Body of pancreas (tissue), 4 donors: ENCODE data around the gene AKIRIN2.

Experiments
- POLR2A ChIP-seq, 3 donors: fragments of 450-650 bp; IDR thresholded peaks; one replicate each; pipeline ENCODE4 v1.6.1; 2016; ENCODE audit warnings: antibody characterized with exemption in 3 of 3, mild to moderate bottlenecking in 2 of 3
- TF ChIP-seq, protein P1 (sequence below), 7 experiments: fragments of 450-650 bp in 4 of 7; fragments of 200-600 bp in 3 of 7; sonication (generic) in 3 of 7; IDR thresholded peaks; one replicate each; pipeline ENCODE4 v1.5.1; 2016 to 2019; ENCODE audit warnings: antibody characterized with exemption in 7 of 7

DNA sequence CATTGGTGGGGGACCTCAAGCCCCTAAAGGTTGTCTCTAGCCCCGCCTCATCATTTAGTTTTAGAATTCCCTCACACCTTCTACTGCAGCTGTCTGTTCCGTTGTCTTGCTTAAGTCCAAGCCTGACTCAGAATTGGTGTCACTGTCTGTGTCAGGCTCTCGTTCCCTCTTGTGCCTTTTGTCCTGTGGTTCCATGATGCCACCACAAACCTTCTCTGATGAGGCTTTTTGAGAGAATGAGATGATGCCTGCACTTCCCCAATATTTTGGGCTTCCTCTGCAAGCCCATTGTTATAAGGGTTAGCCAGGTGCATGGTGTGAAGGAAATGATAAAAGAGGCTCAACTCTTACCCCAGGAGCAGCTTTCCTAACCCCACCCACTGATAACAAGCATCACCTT, 8.1 kb upstream of the AKIRIN2 start:
- TF ChIP-seq, protein P1, sequence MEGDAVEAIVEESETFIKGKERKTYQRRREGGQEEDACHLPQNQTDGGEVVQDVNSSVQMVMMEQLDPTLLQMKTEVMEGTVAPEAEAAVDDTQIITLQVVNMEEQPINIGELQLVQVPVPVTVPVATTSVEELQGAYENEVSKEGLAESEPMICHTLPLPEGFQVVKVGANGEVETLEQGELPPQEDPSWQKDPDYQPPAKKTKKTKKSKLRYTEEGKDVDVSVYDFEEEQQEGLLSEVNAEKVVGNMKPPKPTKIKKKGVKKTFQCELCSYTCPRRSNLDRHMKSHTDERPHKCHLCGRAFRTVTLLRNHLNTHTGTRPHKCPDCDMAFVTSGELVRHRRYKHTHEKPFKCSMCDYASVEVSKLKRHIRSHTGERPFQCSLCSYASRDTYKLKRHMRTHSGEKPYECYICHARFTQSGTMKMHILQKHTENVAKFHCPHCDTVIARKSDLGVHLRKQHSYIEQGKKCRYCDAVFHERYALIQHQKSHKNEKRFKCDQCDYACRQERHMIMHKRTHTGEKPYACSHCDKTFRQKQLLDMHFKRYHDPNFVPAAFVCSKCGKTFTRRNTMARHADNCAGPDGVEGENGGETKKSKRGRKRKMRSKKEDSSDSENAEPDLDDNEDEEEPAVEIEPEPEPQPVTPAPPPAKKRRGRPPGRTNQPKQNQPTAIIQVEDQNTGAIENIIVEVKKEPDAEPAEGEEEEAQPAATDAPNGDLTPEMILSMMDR (IDR thresholded peaks at IDR 0.05), result no peak
- TF ChIP-seq POLR2A (IDR thresholded peaks at IDR 0.05), result no peak
